Astrocyte of the spinal cord (primary cell): ENCODE results near the gene CLEC19A.

ENCODE experiments used
- DNase-seq: peaks from one replicate; pipeline ENCODE4 v3.0.0; 2011; ENCODE audit warnings: low read depth, low spot score
- H3K4me3 ChIP-seq: 2 replicates; pipeline ENCODE4 v1.5.1; 2011; ENCODE audit warnings: low read depth, mild to moderate bottlenecking, low read length, moderate library complexity
- in situ Hi-C: cut with HindIII; loops from 2 replicates; pipeline ENCODE4 v1.10.0; 2017; ENCODE audit warnings: low sequenced_read_pairs
- TF ChIP-seq, protein P1 (sequence below): IDR thresholded peaks from 2 replicates; pipeline ENCODE4 v1.5.1; 2012; ENCODE audit warnings: low read depth, mild to moderate bottlenecking, low read length, inconsistent platforms

Gene CLEC19A

DNA sequence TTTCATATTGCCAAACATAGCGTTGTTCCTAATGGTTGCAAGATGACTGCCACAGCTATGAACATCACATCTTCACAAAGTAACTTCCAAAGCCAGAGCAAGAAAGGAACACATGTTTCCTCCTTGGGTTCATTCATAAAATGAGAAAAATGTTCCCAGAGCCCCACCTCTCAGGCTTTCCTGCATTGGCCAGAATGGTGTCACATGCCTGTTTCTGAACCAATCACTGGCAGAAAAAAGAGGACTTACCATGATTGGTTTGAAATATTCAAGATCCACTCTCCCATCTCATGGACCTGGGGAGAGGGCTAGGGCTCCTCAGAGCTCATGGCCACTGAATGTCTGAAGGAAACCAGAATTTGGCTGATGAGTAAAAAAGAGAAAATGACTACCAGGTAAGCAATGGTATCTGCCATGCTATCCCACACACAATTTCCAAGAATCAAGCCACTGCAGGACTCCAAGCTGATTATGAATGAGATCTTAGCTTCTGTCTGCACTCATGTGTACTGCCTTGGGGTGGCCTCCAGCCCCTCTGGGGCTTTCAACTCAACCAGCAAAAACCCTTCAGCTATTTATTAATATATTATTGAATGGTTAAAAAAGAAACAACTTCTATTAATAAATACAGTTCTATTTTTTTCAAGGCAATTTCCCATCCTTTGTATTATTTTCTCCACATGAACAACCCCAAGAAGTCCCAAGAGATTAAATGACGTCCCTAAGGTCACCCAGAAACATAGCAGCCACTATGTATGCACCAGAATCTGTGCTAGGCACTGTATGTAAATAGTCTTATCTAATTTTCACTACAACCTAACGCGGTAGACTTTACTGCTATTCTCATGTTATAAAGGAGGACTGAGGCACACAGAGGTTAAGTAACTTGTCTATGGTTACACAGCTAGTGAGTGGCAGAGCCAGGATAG is 70.8 kb downstream of the CLEC19A start:
- in situ Hi-C loops: no loop called here
- DNase-seq: no peak
- H3K4me3 ChIP-seq: no peak overlapping the region
- TF ChIP-seq, protein P1, sequence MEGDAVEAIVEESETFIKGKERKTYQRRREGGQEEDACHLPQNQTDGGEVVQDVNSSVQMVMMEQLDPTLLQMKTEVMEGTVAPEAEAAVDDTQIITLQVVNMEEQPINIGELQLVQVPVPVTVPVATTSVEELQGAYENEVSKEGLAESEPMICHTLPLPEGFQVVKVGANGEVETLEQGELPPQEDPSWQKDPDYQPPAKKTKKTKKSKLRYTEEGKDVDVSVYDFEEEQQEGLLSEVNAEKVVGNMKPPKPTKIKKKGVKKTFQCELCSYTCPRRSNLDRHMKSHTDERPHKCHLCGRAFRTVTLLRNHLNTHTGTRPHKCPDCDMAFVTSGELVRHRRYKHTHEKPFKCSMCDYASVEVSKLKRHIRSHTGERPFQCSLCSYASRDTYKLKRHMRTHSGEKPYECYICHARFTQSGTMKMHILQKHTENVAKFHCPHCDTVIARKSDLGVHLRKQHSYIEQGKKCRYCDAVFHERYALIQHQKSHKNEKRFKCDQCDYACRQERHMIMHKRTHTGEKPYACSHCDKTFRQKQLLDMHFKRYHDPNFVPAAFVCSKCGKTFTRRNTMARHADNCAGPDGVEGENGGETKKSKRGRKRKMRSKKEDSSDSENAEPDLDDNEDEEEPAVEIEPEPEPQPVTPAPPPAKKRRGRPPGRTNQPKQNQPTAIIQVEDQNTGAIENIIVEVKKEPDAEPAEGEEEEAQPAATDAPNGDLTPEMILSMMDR: no peak

DNA sequence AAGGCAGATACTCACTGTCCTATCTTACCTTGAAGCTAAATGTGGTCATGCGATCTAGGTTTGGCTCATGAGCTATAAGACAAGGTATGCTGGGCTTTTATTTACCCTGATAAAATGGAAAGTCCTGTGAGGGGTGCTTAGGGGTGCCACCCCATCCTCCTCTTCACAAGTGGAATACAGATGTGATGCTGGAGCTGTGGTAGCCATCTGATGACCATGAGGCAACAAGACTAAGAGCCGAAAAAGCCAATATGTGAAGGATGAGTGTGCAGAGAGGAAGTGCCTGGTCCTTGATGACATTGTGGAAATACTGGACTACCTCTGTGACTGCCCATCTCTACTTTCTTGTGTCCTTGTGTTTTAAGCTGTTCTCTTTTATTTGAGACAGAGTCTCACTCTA is 74.0 kb downstream of the CLEC19A start:
- no peak for DNase-seq
- TF ChIP-seq, protein P1: no peak
- in situ Hi-C loops: no loop called here

More for the DNA sequence above, 74.0 kb downstream of the CLEC19A start:
- no peak overlapping the region for H3K4me3 ChIP-seq
